Neutrophil (primary cell): ENCODE results near the gene ATP5MG.

Experiments used
- H3K27ac ChIP-seq: fragments of 200-600 bp; sonication (generic); 2 replicates; pipeline ENCODE4 v1.5.1; 2016; ENCODE audit warnings: mild to moderate bottlenecking, moderate library complexity
- H3K27me3 ChIP-seq: fragments of 200-600 bp; sonication (generic); 2 replicates; pipeline ENCODE4 v1.6.0; 2016; ENCODE audit warnings: mild to moderate bottlenecking
- H3K36me3 ChIP-seq: fragments of 200-600 bp; sonication (generic); 2 replicates; pipeline ENCODE4 v1.5.1; 2017
- H3K4me1 ChIP-seq, 2 experiments: fragments of 200-600 bp in 1 of 2; sonication (generic) in 1 of 2; 1 replicate in 1 of 2; 2 replicates in 1 of 2; pipeline versions ENCODE4 v1.5.1 to v1.6.1; 2013 to 2016; ENCODE audit warnings: low read depth in 1 of 2, low read length in 1 of 2, mild to moderate bottlenecking in 1 of 2, moderate library complexity in 1 of 2; ENCODE audit not compliant: control insufficient read depth in 1 of 2, insufficient read depth in 1 of 2
- H3K4me3 ChIP-seq, 2 experiments: fragments of 200-600 bp in 1 of 2; sonication (generic) in 1 of 2; 1 replicate in 1 of 2; 2 replicates in 1 of 2; pipeline ENCODE4 v1.5.1; 2013 to 2016; ENCODE audit warnings: low read depth in 1 of 2, low read length in 1 of 2, mild to moderate bottlenecking in 1 of 2, moderate library complexity in 1 of 2
- H3K9me3 ChIP-seq: fragments of 200-600 bp; sonication (generic); 2 replicates; pipeline ENCODE4 v1.5.1; 2016
- CTCF ChIP-seq: fragments of 200-600 bp; sonication (generic); IDR thresholded peaks from 2 replicates; pipeline ENCODE4 v1.5.1; 2016; ENCODE audit warnings: antibody characterized with exemption

The ATP5MG gene

GRCh38 chr11:118435290-118435892, 34.0 kb downstream of the ATP5MG start:
- no peak for TF ChIP-seq CTCF
- peaks cover 28% of the 10 kb centered on the region for H3K27me3 ChIP-seq
- peak overlapping the region; percentile 86 to 87 for H3K4me3 ChIP-seq
- H3K36me3 ChIP-seq, result no peaks in the 10 kb centered on the region
- peak overlapping the region; percentile 73 for H3K27ac ChIP-seq
- peaks cover 39 to 45% of the 10 kb centered on the region in 2 experiments for H3K4me1 ChIP-seq
- no peaks in the 10 kb centered on the region for H3K9me3 ChIP-seq

DNA sequence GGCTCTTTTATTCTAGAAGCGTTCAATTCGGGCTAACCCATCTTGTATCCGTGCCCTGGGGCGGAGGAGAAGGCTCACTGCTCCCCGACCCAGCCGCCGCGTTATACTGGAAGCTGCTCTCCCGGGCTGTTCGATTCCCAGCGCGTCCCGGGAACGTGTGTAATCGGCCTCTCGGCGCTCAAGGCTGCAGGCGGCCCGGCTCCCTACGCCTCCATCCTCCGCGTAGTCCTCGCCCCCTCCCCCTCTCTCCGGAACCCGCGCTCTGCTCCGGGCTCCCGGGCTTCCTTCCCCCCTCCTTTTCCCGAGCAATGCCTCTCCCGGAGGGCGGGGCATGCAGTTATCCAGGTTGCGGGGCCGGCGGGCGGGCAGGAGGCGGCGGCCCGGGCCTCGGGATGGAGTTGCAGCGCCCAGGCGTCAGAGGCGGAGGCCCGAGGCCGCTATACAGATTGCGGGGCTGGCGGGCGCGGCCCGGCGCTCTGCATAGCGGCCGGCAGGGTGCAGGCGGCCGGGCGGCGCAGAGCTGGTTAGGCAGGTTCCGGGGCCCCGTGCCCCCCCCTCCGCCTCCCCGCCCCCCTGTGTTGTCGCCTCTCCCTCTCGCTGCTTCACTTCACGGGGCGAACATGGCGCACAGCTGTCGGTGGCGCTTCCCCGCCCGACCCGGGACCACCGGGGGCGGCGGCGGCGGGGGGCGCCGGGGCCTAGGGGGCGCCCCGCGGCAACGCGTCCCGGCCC, 34.7 kb downstream of the ATP5MG start, which contains the start of gene KMT2A:
Gene KMT2A, plus strand, starts transcription at position 600 of the 732 bp plus-strand sequence. Its CDS starts 21 bp downstream, at position 621.
- H3K4me1 ChIP-seq, result peaks cover 39 to 45% of the 10 kb centered on the region in 2 experiments
- TF ChIP-seq CTCF, result peak; percentile 28
- peak within 1 kb of the TSS; percentile 73 for H3K27ac ChIP-seq
- H3K4me3 ChIP-seq, result peak within 1 kb of the TSS; percentile 86 to 87
- H3K36me3 ChIP-seq, result no peaks in the 10 kb centered on the region
- no peaks in the 10 kb centered on the region for H3K9me3 ChIP-seq
- H3K27me3 ChIP-seq, result peaks cover 25% of the 10 kb centered on the region

DNA sequence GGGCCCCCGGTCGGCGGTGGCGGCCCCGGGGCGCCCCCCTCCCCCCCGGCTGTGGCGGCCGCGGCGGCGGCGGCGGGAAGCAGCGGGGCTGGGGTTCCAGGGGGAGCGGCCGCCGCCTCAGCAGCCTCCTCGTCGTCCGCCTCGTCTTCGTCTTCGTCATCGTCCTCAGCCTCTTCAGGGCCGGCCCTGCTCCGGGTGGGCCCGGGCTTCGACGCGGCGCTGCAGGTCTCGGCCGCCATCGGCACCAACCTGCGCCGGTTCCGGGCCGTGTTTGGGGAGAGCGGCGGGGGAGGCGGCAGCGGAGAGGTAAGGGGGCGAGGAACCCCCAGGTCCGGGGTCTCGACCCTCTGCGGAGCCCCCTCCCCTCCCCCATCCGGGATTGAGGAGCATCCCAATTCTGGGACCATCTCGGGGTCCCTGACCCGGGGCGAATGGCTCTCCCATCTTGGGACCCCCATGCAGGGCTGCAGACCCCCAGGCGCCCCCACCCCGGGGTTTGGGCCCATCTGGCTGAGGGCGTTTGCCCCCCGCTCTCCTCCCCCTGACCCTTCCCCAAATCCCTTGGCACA, 35.3 kb downstream of the ATP5MG start:
- peaks cover 39 to 45% of the 10 kb centered on the region in 2 experiments for H3K4me1 ChIP-seq
- H3K4me3 ChIP-seq, result peak overlapping the region; percentile 86 to 87
- no peaks in the 10 kb centered on the region for H3K9me3 ChIP-seq
- TF ChIP-seq CTCF, result no peak
- peak overlapping the region; percentile 73 for H3K27ac ChIP-seq
- peaks cover 23% of the 10 kb centered on the region for H3K27me3 ChIP-seq
- H3K36me3 ChIP-seq, result no peaks in the 10 kb centered on the region

DNA sequence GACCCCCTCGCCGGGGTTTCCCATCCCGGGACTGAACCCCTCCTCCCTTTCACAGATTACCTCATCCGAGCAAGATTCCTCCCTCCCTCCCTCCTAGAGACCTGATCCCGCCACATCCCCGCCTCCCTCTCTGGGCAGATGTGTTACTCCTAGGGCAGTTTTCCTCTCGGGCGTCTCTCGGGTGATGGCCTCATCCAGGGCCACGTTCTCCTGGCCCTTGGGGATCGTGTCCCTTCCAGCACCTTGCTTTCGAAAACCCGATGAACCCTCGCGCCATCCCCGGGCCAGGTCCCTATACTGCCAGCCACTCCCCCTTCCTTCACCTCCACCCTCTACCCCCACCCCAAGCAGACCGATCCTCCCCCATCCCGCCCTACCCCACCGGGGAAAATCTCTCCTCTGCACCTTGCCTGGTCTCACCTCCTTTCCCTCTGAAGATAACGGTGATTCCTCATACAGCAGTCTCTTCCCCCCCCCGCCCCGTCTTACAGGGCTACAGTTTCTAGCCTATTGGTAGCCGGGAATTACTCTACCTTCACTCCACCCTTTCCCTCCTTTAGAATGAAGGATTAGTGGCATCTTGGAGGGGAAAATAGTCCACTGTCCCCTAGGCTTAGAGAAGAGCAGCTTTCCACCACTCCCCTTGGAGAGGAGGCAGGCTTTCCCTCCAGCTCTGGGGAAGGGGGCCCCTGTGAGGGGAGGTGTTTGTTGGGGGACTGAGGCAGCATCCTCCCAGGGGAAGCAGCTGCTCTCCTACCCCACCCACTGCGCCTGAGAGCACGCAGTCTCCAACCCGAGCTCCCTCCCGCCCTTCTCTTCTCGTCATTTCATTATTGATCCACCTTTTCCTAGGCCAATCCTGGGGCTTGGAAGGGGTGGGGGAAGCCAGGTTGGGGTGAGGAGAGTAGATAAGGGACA, 36.1 kb downstream of the ATP5MG start:
- TF ChIP-seq CTCF, result no peak
- H3K4me3 ChIP-seq, result peak overlapping the region; percentile 86 to 87
- H3K36me3 ChIP-seq, result no peaks in the 10 kb centered on the region
- H3K27ac ChIP-seq, result peak overlapping the region; percentile 73
- H3K27me3 ChIP-seq, result peaks cover 20% of the 10 kb centered on the region
- no peaks in the 10 kb centered on the region for H3K9me3 ChIP-seq
- H3K4me1 ChIP-seq, result peaks cover 39 to 45% of the 10 kb centered on the region in 2 experiments

- TF ChIP-seq CTCF, result no peak
- peaks cover 39 to 45% of the 10 kb centered on the region in 2 experiments for H3K4me1 ChIP-seq
- peak overlapping the region; percentile 86 to 87 for H3K4me3 ChIP-seq
These were observed 37.0 kb downstream of the ATP5MG start for GRCh38 chr11:118438314-118438931.

More at GRCh38 chr11:118438314-118438931, 37.0 kb downstream of the ATP5MG start:
- H3K9me3 ChIP-seq, result no peaks in the 10 kb centered on the region
- H3K27me3 ChIP-seq, result peaks cover 18% of the 10 kb centered on the region
- H3K36me3 ChIP-seq, result no peaks in the 10 kb centered on the region
- H3K27ac ChIP-seq, result peak overlapping the region; percentile 73
